ENCODE results near the gene PSAPL1. TPM values are rescaled to one million over a fixed set of nuclear protein-coding genes. Genes with fewer than 3 reads are reported as not detected.

PSAPL1 gene
- total RNA-seq, 1 donor from 2014 or later = not detected

- Mint-ChIP-seq H3K36me3 (ENCODE audit: low read depth) (peaks cover 1% of the 10 kb centered on the region), H3K4me3 (ENCODE audit: unreplicated experiment) (no peak overlapping the region), H3K4me1 (ENCODE audit: low read depth) (peaks cover 7% of the 10 kb centered on the region), H3K27me3 (ENCODE audit: low read depth) (peaks cover 27% of the 10 kb centered on the region), H3K27ac (ENCODE audit: unreplicated experiment) (no peak overlapping the region), H3K9me3 (ENCODE audit: low read depth) (no peaks in the 10 kb centered on the region)
- DNase-seq (ENCODE audit: low spot score) = peak; percentile 63
- no peak for TF ChIP-seq CTCF (IDR thresholded peaks at IDR 0.05)
Observed at GRCh38 chr4:7384929-7385890, 49.5 kb downstream of the PSAPL1 start.

GRCh38 chr4:7384003-7384928, 50.5 kb downstream of the PSAPL1 start:
- Mint-ChIP-seq H3K27ac (ENCODE audit: unreplicated experiment) (no peak overlapping the region), H3K36me3 (ENCODE audit: low read depth) (no peaks in the 10 kb centered on the region), H3K4me1 (ENCODE audit: low read depth) (peaks cover 7% of the 10 kb centered on the region), H3K9me3 (ENCODE audit: low read depth) (no peaks in the 10 kb centered on the region), H3K27me3 (ENCODE audit: low read depth) (peaks cover 25% of the 10 kb centered on the region), H3K4me3 (ENCODE audit: unreplicated experiment) (no peak overlapping the region)
- DNase-seq (ENCODE audit: low spot score) = peak; percentile 83
- no peak for TF ChIP-seq CTCF (IDR thresholded peaks at IDR 0.05)

GRCh38 chr4:7383266-7383665, 51.5 kb downstream of the PSAPL1 start:
- Mint-ChIP-seq H3K4me3 (ENCODE audit: unreplicated experiment) (no peak overlapping the region), H3K27ac (ENCODE audit: unreplicated experiment) (no peak overlapping the region), H3K9me3 (ENCODE audit: low read depth) (no peaks in the 10 kb centered on the region), H3K36me3 (ENCODE audit: low read depth) (no peaks in the 10 kb centered on the region), H3K27me3 (ENCODE audit: low read depth) (peaks cover 23% of the 10 kb centered on the region), H3K4me1 (ENCODE audit: low read depth) (peaks cover 7% of the 10 kb centered on the region)
- TF ChIP-seq CTCF (IDR thresholded peaks at IDR 0.05) = no peak
- DNase-seq (ENCODE audit: low spot score) = peak; percentile 29

- Mint-ChIP-seq H3K4me3 (ENCODE audit: unreplicated experiment) (no peak overlapping the region), H3K4me1 (ENCODE audit: low read depth) (peaks cover 7% of the 10 kb centered on the region), H3K9me3 (ENCODE audit: low read depth) (no peaks in the 10 kb centered on the region), H3K36me3 (ENCODE audit: low read depth) (no peaks in the 10 kb centered on the region), H3K27me3 (ENCODE audit: low read depth) (peaks cover 23% of the 10 kb centered on the region), H3K27ac (ENCODE audit: unreplicated experiment) (no peak overlapping the region)
- no peak for TF ChIP-seq CTCF (IDR thresholded peaks at IDR 0.05)
- DNase-seq (ENCODE audit: low spot score) = peak; percentile 37
Observed at GRCh38 chr4:7382634-7383014, 52.1 kb downstream of the PSAPL1 start.
